Smooth muscle cell (in vitro differentiated cells): ENCODE measurements around the gene TMEM30B. TPM values are rescaled to one million over a fixed set of nuclear protein-coding genes. Genes with fewer than 3 reads are reported as not detected.

ENCODE experiments used
- DNase-seq: peaks from one replicate; lab custom pipeline; 2025; ENCODE audit not compliant: unreplicated experiment; lab: John Stamatoyannopoulos, UW
- H2AFZ ChIP-seq: fragments of 200-600 bp; sonication (generic); 2 replicates; pipeline ENCODE4 v1.6.0; 2016; ENCODE audit warnings: antibody characterized with exemption, low read depth, mild to moderate bottlenecking
- H3F3A ChIP-seq: fragments of 200-600 bp; sonication (generic); 2 replicates; pipeline ENCODE4 v1.6.0; 2017; ENCODE audit warnings: antibody characterized with exemption, low read depth
- H3K27ac ChIP-seq: fragments of 200-600 bp; sonication (generic); 2 replicates; pipeline ENCODE4 v1.5.1; 2016; ENCODE audit warnings: low read depth, mild to moderate bottlenecking
- H3K27me3 ChIP-seq: fragments of 200-600 bp; sonication (generic); 2 replicates; pipeline ENCODE4 v1.6.1; 2016; ENCODE audit warnings: low read depth, mild to moderate bottlenecking
- H3K36me3 ChIP-seq: fragments of 200-600 bp; sonication (generic); 2 replicates; pipeline ENCODE4 v1.5.1; 2016; ENCODE audit warnings: low read depth
- H3K4me1 ChIP-seq: fragments of 200-600 bp; sonication (generic); 2 replicates; pipeline ENCODE4 v1.5.1; 2016; ENCODE audit warnings: low read depth
- H3K4me2 ChIP-seq: fragments of 200-600 bp; sonication (generic); 2 replicates; pipeline ENCODE4 v1.6.0; 2016; ENCODE audit warnings: mild to moderate bottlenecking
- H3K4me3 ChIP-seq: fragments of 200-600 bp; sonication (generic); 2 replicates; pipeline ENCODE4 v1.5.1; 2016; ENCODE audit warnings: mild to moderate bottlenecking
- H3K79me2 ChIP-seq: fragments of 200-600 bp; sonication (generic); 2 replicates; pipeline ENCODE4 v1.6.0; 2016; ENCODE audit warnings: low read depth, mild to moderate bottlenecking
- H3K9ac ChIP-seq: fragments of 200-600 bp; sonication (generic); 2 replicates; pipeline ENCODE4 v1.6.0; 2016; ENCODE audit warnings: low read depth
- H3K9me3 ChIP-seq: fragments of 200-600 bp; sonication (generic); replicated peaks from 2 replicates; pipeline ENCODE4 v1.5.1; 2016; ENCODE audit warnings: low read depth
- H4K20me1 ChIP-seq: fragments of 200-600 bp; sonication (generic); 2 replicates; pipeline ENCODE4 v1.6.0; 2016; ENCODE audit warnings: low read depth
- WGBS: methylation state at CpG from one replicate; pipeline ENCODE4 v1.1.7; 2016; ENCODE audit warnings: low lambda C conversion rate; 5-methylcytosine and 5-hydroxymethylcytosine counted together
- polyA plus RNA-seq: library from polyadenylated mRNA; unstranded; fragments of >200 nt; fragmentation: Nextera tagmentation; extraction: Ambion mirVana; gene quantifications from 2 replicates; pipeline ENCODE4 v1.2.1, GENCODE V29; 2016
- total RNA-seq: library from RNA; depleted of rRNA; stranded (reverse); fragments of >200 nt; gene quantifications from 2 replicates; pipeline ENCODE4 v1.2.3, GENCODE V29; 2014
- TF ChIP-seq, protein P1 (sequence below): fragments of 200-600 bp; sonication (generic); IDR thresholded peaks from 2 replicates; pipeline ENCODE4 v1.5.1; 2017; ENCODE audit warnings: borderline replicate concordance, mild to moderate bottlenecking, antibody characterized with exemption; ENCODE audit not compliant: insufficient read depth, poor library complexity, severe bottlenecking

The TMEM30B gene
- total and polyA plus RNA-seq, 2 experiments from 2014 or later = 0.16 to 3.1 TPM

DNA sequence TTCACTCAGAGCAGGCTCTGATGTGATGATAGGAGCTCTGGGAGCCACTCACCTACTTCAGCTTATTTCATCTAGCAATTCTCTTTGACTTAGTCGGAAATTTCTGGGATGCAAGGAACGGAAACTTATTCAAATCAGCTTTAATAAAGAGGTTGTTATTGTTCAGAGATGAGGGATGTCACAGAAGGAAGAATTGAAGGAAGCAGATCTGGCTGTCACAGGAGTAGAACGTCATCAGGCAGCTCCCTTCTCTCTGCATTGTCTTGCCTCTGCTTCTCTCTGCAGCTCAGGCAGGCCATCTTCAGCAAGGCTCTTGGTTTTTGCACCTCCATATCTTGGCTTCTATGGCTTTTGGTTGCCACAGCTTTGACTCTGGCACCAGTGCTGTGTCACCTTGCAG, 7.6 kb upstream of the TMEM30B start:
- Histone ChIP-seq H4K20me1 (no peaks in the 10 kb centered on the region), H3K79me2 (no peaks in the 10 kb centered on the region), H3K27ac (no peak overlapping the region), H3K4me2 (no peak overlapping the region), H3K36me3 (no peaks in the 10 kb centered on the region), H3K4me1 (peaks cover 3% of the 10 kb centered on the region), H3K4me3 (no peak overlapping the region), H2AFZ (no peak overlapping the region), H3K9me3 (no peaks in the 10 kb centered on the region), H3K27me3 (peaks cover 5% of the 10 kb centered on the region), H3K9ac (no peak overlapping the region), H3F3A (no peaks in the 10 kb centered on the region)
- WGBS = 72% methylated on average over 3 of the region's 3 CpGs
- TF ChIP-seq, protein P1, sequence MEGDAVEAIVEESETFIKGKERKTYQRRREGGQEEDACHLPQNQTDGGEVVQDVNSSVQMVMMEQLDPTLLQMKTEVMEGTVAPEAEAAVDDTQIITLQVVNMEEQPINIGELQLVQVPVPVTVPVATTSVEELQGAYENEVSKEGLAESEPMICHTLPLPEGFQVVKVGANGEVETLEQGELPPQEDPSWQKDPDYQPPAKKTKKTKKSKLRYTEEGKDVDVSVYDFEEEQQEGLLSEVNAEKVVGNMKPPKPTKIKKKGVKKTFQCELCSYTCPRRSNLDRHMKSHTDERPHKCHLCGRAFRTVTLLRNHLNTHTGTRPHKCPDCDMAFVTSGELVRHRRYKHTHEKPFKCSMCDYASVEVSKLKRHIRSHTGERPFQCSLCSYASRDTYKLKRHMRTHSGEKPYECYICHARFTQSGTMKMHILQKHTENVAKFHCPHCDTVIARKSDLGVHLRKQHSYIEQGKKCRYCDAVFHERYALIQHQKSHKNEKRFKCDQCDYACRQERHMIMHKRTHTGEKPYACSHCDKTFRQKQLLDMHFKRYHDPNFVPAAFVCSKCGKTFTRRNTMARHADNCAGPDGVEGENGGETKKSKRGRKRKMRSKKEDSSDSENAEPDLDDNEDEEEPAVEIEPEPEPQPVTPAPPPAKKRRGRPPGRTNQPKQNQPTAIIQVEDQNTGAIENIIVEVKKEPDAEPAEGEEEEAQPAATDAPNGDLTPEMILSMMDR = no peak
- no peak for DNase-seq

DNA sequence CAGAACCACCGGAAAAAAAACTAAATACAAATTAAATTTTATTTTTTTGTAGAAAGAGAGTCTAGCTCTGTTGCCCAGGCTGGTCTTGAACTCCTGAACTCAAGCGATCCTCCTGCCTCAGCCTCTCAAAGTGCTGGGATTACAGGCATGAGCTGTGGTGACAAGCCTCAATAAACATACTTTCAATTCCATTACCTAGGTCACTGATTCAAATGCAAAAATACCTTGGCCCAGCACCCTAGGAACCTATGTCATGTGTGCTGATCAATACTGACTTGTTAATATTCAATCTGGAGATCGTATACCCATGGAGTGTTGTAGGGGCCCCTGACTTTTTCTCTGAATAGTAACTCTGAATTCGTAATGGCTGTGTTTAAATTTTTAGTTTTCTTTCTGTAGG, 7.1 kb upstream of the TMEM30B start:
- Histone ChIP-seq H4K20me1 (no peaks in the 10 kb centered on the region), H3K4me1 (peaks cover 3% of the 10 kb centered on the region), H3K9ac (no peak overlapping the region), H3K4me3 (no peak overlapping the region), H3K27ac (no peak overlapping the region), H3K27me3 (peaks cover 9% of the 10 kb centered on the region), H3K36me3 (no peaks in the 10 kb centered on the region), H3F3A (no peaks in the 10 kb centered on the region), H3K79me2 (no peaks in the 10 kb centered on the region), H3K9me3 (no peaks in the 10 kb centered on the region), H2AFZ (no peak overlapping the region), H3K4me2 (no peak overlapping the region)
- TF ChIP-seq, protein P1 = no peak
- no peak for DNase-seq
- 88% methylated on average over 4 of the region's 4 CpGs for WGBS

DNA sequence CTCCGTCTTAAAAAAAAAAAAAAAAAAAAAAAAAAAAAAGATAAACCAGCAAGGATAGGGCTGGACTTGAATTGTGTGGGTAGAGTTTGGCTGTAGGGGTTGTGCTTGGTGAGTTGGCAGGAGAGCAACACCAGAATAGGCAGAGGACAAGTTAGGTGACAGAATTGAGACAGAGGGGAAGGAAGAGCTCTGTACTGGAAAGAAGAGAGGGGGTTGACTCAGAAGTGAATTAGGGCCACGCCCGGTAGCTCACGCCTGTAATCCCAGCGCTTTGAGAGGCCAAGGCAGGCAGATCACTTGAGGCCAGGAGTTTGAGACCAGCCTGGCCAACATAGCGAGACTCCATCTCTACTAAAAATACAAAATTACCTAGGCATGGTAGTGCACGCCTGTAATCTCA, 6.1 kb upstream of the TMEM30B start:
- TF ChIP-seq, protein P1 = no peak
- 86% methylated on average over 7 of the region's 7 CpGs for WGBS
- Histone ChIP-seq H3K36me3 (no peaks in the 10 kb centered on the region), H3K79me2 (no peaks in the 10 kb centered on the region), H3K27ac (no peak overlapping the region), H3K4me2 (no peak overlapping the region), H3K9me3 (no peaks in the 10 kb centered on the region), H4K20me1 (no peaks in the 10 kb centered on the region), H3K27me3 (peaks cover 19% of the 10 kb centered on the region), H3F3A (no peaks in the 10 kb centered on the region), H3K4me1 (peaks cover 3% of the 10 kb centered on the region), H3K9ac (no peak overlapping the region), H3K4me3 (no peak overlapping the region), H2AFZ (no peak overlapping the region)
- DNase-seq = no peak

DNA sequence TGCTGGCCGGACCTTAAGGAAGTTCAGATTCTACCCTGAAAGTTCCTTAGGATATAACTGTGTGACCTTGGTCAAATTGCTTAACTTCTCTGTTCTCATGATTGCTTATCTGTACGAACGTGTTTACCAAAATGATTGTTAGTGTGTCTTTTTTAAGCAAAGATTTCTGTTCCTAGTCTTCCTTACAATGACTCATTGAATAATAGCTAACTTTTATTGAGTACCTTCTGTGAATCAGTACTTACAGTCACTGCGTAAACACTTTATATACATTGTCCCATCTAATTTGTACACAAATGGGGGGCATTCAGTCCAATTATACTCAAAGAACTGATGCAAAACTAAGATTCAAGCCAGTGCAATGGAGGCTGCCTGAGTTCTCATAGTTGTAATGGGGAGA, 4.2 kb upstream of the TMEM30B start:
- WGBS = 82% methylated on average over 4 of the region's 4 CpGs
- Histone ChIP-seq H3K4me3 (no peak overlapping the region), H3K9me3 (no peaks in the 10 kb centered on the region), H3F3A (no peaks in the 10 kb centered on the region), H3K9ac (no peak overlapping the region), H3K27me3 (peaks cover 35% of the 10 kb centered on the region), H3K36me3 (no peaks in the 10 kb centered on the region), H2AFZ (no peak overlapping the region), H3K4me1 (peaks cover 3% of the 10 kb centered on the region), H3K4me2 (no peak overlapping the region), H4K20me1 (no peaks in the 10 kb centered on the region), H3K27ac (no peak overlapping the region), H3K79me2 (no peaks in the 10 kb centered on the region)
- no peak for DNase-seq
- TF ChIP-seq, protein P1 = no peak
